Measurements from ENCODE around the gene USP36. TPM values are rescaled to one million over a fixed set of nuclear protein-coding genes. Genes with fewer than 3 reads are reported as not detected.

USP36 gene
- total and polyA plus RNA-seq, 11 donors: 11.7 to 40.9 (median 18.3) TPM

GRCh38 chr17:78796517-78796900 is 44.1 kb downstream of the USP36 start:
- no peak for DNase-seq
- peaks cover 0 to 82% (median 72%) of the 10 kb centered on the region in 9 donors for H3K36me3 ChIP-seq
- intact Hi-C loops (cut with DNase I): loop anchor here in 7 of 10 donors (5.0 to 10.0 kb wide), 4 partner anchors 49 to 299 kb away; no protein-coding TSS in a partner anchor
- no peak overlapping the region for H3K4me3 ChIP-seq
- TF ChIP-seq POLR2A (IDR thresholded peaks at IDR 0.05): no peak
- TF ChIP-seq, protein P1, sequence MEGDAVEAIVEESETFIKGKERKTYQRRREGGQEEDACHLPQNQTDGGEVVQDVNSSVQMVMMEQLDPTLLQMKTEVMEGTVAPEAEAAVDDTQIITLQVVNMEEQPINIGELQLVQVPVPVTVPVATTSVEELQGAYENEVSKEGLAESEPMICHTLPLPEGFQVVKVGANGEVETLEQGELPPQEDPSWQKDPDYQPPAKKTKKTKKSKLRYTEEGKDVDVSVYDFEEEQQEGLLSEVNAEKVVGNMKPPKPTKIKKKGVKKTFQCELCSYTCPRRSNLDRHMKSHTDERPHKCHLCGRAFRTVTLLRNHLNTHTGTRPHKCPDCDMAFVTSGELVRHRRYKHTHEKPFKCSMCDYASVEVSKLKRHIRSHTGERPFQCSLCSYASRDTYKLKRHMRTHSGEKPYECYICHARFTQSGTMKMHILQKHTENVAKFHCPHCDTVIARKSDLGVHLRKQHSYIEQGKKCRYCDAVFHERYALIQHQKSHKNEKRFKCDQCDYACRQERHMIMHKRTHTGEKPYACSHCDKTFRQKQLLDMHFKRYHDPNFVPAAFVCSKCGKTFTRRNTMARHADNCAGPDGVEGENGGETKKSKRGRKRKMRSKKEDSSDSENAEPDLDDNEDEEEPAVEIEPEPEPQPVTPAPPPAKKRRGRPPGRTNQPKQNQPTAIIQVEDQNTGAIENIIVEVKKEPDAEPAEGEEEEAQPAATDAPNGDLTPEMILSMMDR (IDR thresholded peaks at IDR 0.05): no peak
- H3K27ac ChIP-seq: peak overlapping the region in 8 of 12 donors; percentile 23 to 72 (median 26)
- H3K9me3 ChIP-seq: no peaks in the 10 kb centered on the region
- peaks cover 0 to 39% (median 13%) of the 10 kb centered on the region in 12 donors for H3K4me1 ChIP-seq
- H3K27me3 ChIP-seq: no peaks in the 10 kb centered on the region
- WGBS, 4 donors: 69 to 79% (median 72%) methylated on average over 11 of the region's 11 CpGs
- ATAC-seq: no peak

DNA sequence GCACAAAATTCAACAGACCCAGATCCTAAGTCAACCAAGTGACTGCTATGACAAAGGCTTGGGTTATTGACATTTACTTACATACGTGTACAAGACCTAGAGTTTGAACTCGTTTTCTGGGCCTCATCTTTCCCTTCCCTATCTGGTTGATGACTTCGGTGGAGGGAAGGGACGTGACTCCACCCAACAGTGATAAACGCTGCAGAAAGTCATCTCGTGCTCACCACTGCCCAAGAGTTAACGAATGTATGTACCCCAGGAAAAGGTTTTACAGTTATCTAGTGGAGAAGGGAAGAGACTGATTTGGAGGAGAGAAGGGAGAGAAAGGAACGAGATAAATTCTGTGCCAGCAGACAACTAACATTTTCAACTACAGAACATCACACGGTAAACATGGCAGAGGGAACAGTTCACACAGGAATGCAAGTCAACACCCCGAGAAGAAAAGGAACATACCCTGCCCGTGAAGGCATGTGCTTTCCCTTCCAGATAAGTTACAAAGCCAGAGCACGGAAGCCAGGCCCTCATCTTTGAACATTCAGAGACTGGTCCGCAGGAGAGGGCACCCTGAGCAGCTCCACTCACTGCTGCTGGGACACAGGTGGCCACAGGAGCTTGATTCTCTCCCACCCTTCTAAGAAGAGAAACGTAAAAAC is 44.6 kb downstream of the USP36 start:
- Histone ChIP-seq H3K4me3 (no peak overlapping the region), H3K4me1 (peaks cover 0 to 44% (median 18%) of the 10 kb centered on the region in 12 donors), H3K9me3 (no peaks in the 10 kb centered on the region), H3K27ac (peak overlapping the region in 8 of 12 donors; percentile 23 to 73 (median 26)), H3K27me3 (no peaks in the 10 kb centered on the region), H3K36me3 (peaks cover 0 to 77% (median 67%) of the 10 kb centered on the region in 9 donors)
- intact Hi-C loops (cut with DNase I): loop anchor here in 7 of 10 donors (5.0 to 10.0 kb wide), 4 partner anchors 49 to 299 kb away; no protein-coding TSS in a partner anchor
- TF ChIP-seq POLR2A (IDR thresholded peaks at IDR 0.05): no peak
- TF ChIP-seq, protein P1 (IDR thresholded peaks at IDR 0.05): no peak
- 44 to 67% (median 52%) methylated on average over 14 of the region's 14 CpGs for WGBS, 4 donors
- ATAC-seq (peak; percentile 31 to 86 (median 52)), DNase-seq (peak in 1 of 5 donors; percentile 41)

DNA sequence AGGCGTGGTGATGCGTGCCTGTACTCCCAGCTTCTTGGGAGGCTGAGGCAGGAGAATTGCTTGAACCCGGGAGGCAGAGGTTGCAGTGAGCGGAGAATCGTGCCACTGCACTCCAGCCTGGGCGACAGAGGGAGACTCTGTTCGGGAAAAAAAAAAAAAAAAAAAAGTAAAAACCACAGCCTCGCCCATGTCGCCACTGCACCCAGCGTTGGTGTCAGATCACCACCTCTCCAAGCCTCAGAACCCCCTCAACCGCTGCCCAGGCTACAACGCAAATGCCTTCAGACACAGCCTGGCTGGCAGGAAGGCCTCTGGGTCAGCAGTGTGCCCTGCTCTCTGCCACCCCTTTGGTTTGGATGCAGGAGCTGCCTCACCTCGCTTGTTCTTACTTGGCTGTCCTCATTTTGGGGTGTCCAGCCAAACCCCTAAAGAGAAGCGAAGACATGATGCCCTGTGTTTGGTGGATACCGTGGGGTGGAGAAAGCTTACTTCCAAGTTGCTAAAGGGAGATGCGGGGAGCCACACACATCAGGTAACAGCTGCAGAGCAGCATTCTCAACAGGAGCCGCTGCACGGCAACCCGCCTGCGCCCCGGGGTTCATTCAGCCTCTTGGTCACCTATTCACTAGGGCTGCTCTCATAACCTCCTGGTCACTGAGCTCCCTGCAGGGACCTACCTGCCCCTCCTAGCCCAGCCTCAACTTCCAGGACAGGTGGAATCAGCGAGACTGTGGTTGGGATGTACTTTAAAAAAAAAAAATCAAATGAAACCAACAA is 45.6 kb downstream of the USP36 start:
- no peak overlapping the region for H3K4me3 ChIP-seq
- DNase-seq (no peak), ATAC-seq (no peak)
- H3K9me3 ChIP-seq: no peaks in the 10 kb centered on the region
- 92 to 97% (median 94%) methylated on average over 22 of the region's 22 CpGs for WGBS, 4 donors
- H3K27ac ChIP-seq: peak overlapping the region in 1 of 12 donors; percentile 53
- peaks cover 0 to 54% (median 25%) of the 10 kb centered on the region in 12 donors for H3K4me1 ChIP-seq
- no peaks in the 10 kb centered on the region for H3K27me3 ChIP-seq
- TF ChIP-seq, protein P1 (IDR thresholded peaks at IDR 0.05): no peak
- no peak for TF ChIP-seq POLR2A (IDR thresholded peaks at IDR 0.05)
- intact Hi-C loops (cut with DNase I): loop anchor here in 8 of 10 donors (5.0 to 10.0 kb wide), 5 partner anchors 48 to 298 kb away; no protein-coding TSS in a partner anchor
- peaks cover 0 to 68% (median 62%) of the 10 kb centered on the region in 9 donors for H3K36me3 ChIP-seq

DNA sequence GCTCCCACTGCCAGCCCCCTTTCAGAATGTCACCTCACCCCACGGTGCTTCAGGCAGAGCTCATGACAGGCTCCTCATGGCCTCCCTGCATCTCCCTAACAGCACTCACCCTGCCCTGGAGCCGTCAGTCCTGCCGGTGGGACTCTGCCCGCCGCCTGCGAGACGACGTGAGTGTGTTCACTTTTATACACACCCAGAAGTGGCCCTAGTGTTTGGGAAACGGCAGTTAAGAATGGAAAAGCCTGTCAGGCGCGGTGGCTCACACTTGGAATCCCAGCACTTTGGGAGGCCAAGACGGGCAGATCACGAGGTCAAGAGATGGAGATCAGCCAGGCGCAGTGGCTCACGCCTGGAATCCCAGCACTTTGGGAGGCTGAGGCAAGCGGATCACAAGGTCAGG is 46.2 kb downstream of the USP36 start:
- Histone ChIP-seq H3K4me3 (no peak overlapping the region), H3K9me3 (no peaks in the 10 kb centered on the region), H3K27ac (peak overlapping the region in 2 of 12 donors; percentile 6 to 11), H3K4me1 (peaks cover 0 to 59% (median 31%) of the 10 kb centered on the region in 12 donors), H3K36me3 (peaks cover 0 to 63% (median 58%) of the 10 kb centered on the region in 9 donors), H3K27me3 (no peaks in the 10 kb centered on the region)
- intact Hi-C loops (cut with DNase I): loop anchor here in 3 of 10 donors (5.0 to 10.0 kb wide), 2 partner anchors 72 to 80 kb away; no protein-coding TSS in a partner anchor
- no peak for TF ChIP-seq POLR2A (IDR thresholded peaks at IDR 0.05)
- TF ChIP-seq, protein P1 (IDR thresholded peaks at IDR 0.05): no peak
- 84 to 88% (median 87%) methylated on average over 16 of the region's 16 CpGs for WGBS, 4 donors
- no peak for DNase-seq
- no peak for ATAC-seq
